CD4-positive, alpha-beta T cell treated with Interleukin-12 subunit alpha and Interleukin-12 subunit beta, for 1 hour (primary cell): Measurements from ENCODE around the gene ATP23.

ENCODE experiments used
- DNase-seq: peaks from one replicate; pipeline ENCODE4 v3.0.0-alpha.2; 2020

The ATP23 gene

DNA sequence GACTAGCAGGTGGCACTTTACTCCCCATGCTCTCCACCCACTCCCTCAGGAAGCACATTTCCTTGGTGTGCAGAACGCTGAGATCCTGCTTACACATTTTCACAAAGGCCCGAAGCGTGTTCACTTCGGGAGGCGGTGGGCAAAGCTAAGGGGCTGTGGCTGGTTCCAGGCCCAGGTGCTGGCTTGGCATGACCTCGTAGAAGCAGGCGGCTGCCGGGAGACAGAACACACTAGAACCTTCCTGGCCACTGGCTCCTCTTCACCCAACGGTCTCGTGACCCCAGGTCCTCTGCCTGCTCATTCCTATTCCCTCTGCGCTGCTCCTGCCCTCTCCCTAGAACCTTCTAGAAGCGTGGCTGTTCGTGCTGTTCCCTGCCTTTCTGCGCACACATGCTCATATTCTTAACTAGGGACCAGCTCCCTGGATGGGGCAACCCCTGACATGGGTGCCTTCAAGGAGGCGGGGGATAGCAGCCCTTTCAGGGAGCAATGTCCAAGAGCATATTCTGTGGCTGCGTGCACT lies 43.3 kb downstream of the ATP23 start:
- no peak for DNase-seq

DNA sequence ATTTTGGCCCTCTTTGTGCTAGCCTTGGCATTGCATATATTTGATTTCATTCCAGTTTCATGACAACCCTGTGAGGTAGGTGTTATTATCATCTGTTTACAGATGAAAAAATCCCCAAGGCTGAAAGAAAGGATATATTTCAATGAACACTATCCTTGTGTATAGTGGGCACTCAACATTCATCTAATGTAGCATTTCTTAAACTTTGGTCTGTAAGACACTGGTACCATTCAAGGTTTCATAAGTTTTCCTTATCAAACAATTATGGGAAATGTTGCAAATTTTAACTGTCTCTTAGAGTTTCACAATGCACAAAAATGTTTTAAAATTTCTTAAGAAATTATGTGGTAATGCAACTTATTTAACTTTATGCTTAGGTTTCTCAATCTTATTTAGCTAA lies 44.3 kb downstream of the ATP23 start:
- DNase-seq = no peak

- DNase-seq = no peak
Measured at GRCh38 chr12:57989838-57990237, 48.5 kb downstream of the ATP23 start.

- DNase-seq = no peak
Measured at GRCh38 chr12:57990241-57990883, 49.0 kb downstream of the ATP23 start.

- no peak for DNase-seq
Measured at GRCh38 chr12:57992001-57992400, 50.6 kb downstream of the ATP23 start.

- no peak for DNase-seq
Measured at GRCh38 chr12:57993030-57993429, 51.7 kb downstream of the ATP23 start.

DNA sequence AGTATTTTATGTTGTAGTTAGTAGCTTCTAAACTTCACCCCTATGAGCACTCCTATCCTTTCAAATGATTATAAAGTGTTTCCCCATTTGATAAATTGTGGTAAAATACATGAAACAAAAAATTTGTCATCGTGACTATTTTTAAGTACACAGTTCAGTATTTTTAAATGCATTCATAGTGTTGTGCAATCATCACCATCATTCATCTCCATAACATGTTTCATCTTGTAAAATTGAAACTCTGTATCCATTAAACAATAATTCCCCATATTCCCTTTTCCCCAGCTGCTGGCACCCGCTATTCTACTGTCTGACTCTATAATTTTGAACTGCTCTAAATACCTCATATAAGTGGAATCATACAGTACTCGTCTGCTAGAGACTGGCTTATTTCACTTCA lies 52.5 kb downstream of the ATP23 start:
- DNase-seq = no peak

DNA sequence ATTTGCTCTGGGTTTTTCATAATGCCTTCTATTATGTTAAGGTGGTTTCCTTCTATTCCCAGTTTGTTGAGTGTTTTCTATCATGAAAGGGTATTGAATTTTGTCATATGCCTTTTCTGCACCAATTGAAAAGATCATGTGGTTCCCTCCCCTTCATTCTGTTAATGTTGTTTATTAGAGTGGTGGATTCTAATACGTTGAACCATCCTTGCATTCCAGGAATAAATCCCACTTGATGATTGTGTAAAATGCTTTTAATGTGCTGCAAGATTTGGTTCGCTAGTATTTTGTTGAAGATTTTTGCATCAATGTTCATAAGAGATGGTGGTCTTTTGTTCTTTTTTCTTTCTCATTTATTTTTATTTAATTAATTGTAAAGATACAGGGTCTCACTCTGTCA lies 55.2 kb downstream of the ATP23 start:
- DNase-seq = no peak

GRCh38 chr12:57998251-57998650 lies 56.9 kb downstream of the ATP23 start:
- DNase-seq = no peak

DNA sequence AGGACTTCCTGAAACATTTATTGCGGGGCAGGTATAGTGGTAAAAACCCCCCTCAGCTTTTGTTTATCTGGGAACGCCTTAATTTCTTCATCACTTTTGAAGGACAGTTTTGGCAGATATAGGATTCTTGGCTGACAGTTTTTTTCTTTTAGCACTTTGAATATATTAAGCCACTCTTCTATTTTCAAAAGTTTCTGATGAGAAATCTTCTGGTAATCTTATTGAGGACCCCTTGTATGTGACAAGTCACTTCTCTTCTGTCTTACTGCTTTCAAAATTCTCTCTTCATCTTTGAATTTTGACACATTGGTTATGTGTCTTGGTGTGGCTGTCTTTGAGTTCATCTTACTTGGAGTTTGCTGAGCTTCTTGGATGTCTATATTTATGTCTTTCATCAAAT lies 59.1 kb downstream of the ATP23 start:
- no peak for DNase-seq

DNA sequence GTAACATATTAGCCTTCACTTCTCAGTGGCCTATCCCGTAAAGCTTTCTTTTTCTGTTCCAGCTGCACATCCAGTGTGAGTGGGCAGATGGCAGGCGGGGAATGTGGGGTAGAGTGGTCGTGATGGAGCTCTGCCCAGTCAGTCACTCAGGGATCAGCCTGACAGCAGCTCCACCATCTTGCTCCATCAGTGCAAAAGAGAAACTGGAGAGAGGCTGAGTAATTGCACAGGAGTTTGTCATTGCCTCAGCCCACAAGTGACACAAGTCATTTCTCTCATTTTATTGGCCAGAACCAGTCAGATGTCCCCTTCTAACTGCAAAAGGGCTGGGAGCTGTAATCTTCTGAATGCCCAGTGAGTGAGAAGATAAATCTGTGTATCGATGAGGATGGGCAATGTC lies 66.5 kb downstream of the ATP23 start:
- no peak for DNase-seq

- DNase-seq = no peak
Measured at GRCh38 chr12:58008634-58009033, 67.3 kb downstream of the ATP23 start.
